Trophoblast cell (in vitro differentiated cells and primary cell): ENCODE results near the gene COL4A1.
A peak's percentile ranks its signal among the peaks of the same experiment; 100 is the strongest.

Experiments
- DNase-seq, 2 donors: peaks; one replicate each; pipeline ENCODE4 v3.0.0-alpha.2; 2016
- H2AFZ ChIP-seq: 2 replicates; pipeline ENCODE4 v1.6.1; 2013; ENCODE audit warnings: low read length, moderate library complexity, mild to moderate bottlenecking; ENCODE audit not compliant: insufficient read depth, poor library complexity
- H2AK5ac ChIP-seq: 2 replicates; pipeline ENCODE4 v1.6.1; 2013; ENCODE audit warnings: mild to moderate bottlenecking, low read length
- H2BK120ac ChIP-seq: 2 replicates; pipeline ENCODE4 v1.6.1; 2013; ENCODE audit warnings: low read length, mild to moderate bottlenecking, moderate library complexity; ENCODE audit not compliant: insufficient read depth, poor library complexity
- H2BK12ac ChIP-seq: 2 replicates; pipeline ENCODE4 v1.6.1; 2013; ENCODE audit warnings: mild to moderate bottlenecking, low read length, moderate library complexity
- H2BK5ac ChIP-seq: 2 replicates; pipeline ENCODE4 v1.6.1; 2013; ENCODE audit warnings: low read length, low read depth, moderate library complexity, mild to moderate bottlenecking; ENCODE audit not compliant: poor library complexity
- H3K14ac ChIP-seq: 2 replicates; pipeline ENCODE4 v1.6.1; 2013; ENCODE audit warnings: mild to moderate bottlenecking, low read length
- H3K18ac ChIP-seq: 2 replicates; pipeline ENCODE4 v1.6.1; 2013; ENCODE audit warnings: mild to moderate bottlenecking, low read length
- H3K23ac ChIP-seq: 2 replicates; pipeline ENCODE4 v1.6.1; 2013; ENCODE audit warnings: low read length
- H3K27ac ChIP-seq: 2 replicates; pipeline ENCODE4 v1.5.1; 2013; ENCODE audit warnings: low read depth, mild to moderate bottlenecking, inconsistent platforms, low read length, moderate library complexity
- H3K27me3 ChIP-seq: 2 replicates; pipeline ENCODE4 v1.6.1; 2013; ENCODE audit warnings: inconsistent platforms, mild to moderate bottlenecking, low read length, moderate library complexity; ENCODE audit not compliant: insufficient read depth
- H3K36me3 ChIP-seq, 2 experiments: 1 replicate in 1 of 2; 2 replicates in 1 of 2; pipeline ENCODE4 v1.6.1; 2013; ENCODE audit warnings: low read length in 2 of 2, mild to moderate bottlenecking in 2 of 2, moderate library complexity in 1 of 2; ENCODE audit not compliant: insufficient read depth in 2 of 2, control insufficient read depth in 1 of 2
- H3K4ac ChIP-seq: 2 replicates; pipeline ENCODE4 v1.6.1; 2013; ENCODE audit warnings: low read depth, mild to moderate bottlenecking, low read length, moderate library complexity
- H3K4me1 ChIP-seq, 2 experiments: 1 replicate in 1 of 2; 2 replicates in 1 of 2; pipeline ENCODE4 v1.6.1; 2013; ENCODE audit warnings: low read length in 2 of 2, mild to moderate bottlenecking in 2 of 2, moderate library complexity in 1 of 2; ENCODE audit not compliant: insufficient read depth in 2 of 2, control insufficient read depth in 1 of 2
- H3K4me2 ChIP-seq: 2 replicates; pipeline ENCODE4 v1.6.1; 2013; ENCODE audit warnings: inconsistent platforms, mild to moderate bottlenecking, low read length, moderate library complexity
- H3K4me3 ChIP-seq: 2 replicates; pipeline ENCODE4 v1.5.1; 2013; ENCODE audit warnings: mild to moderate bottlenecking, low read depth, low read length, inconsistent platforms
- H3K79me1 ChIP-seq: one replicate; pipeline ENCODE4 v1.6.1; 2013; ENCODE audit warnings: low read length
- H3K79me2 ChIP-seq: 2 replicates; pipeline ENCODE4 v1.6.1; 2013; ENCODE audit warnings: low read length, mild to moderate bottlenecking; ENCODE audit not compliant: control insufficient read depth, insufficient read depth, poor library complexity
- H3K9ac ChIP-seq: 2 replicates; pipeline ENCODE4 v1.6.1; 2013; ENCODE audit warnings: mild to moderate bottlenecking, low read length
- H3K9me3 ChIP-seq: 2 replicates; pipeline ENCODE4 v1.6.1; 2013; ENCODE audit warnings: low read depth, mild to moderate bottlenecking, control low read depth, inconsistent platforms, low read length; ENCODE audit not compliant: insufficient read depth
- H4K12ac ChIP-seq: 2 replicates; pipeline ENCODE4 v1.6.1; 2013; ENCODE audit warnings: low read depth, mild to moderate bottlenecking, low read length, moderate library complexity
- H4K8ac ChIP-seq: 2 replicates; pipeline ENCODE4 v1.6.1; 2013; ENCODE audit warnings: low read depth, mild to moderate bottlenecking, low read length, moderate library complexity
- H4K91ac ChIP-seq: one replicate; pipeline ENCODE4 v1.6.1; 2013; ENCODE audit warnings: low read depth, mild to moderate bottlenecking, low read length, moderate library complexity
- WGBS: extraction: QIAGEN DNeasy Blood & Tissue Kit; methylation state at CpG from one replicate; pipeline ENCODE4 v1.1.7; 2013; ENCODE audit warnings: missing lambda C conversion rate; ENCODE audit not compliant: insufficient read length, insufficient coverage; ENCODE audit errors: extremely low coverage; 5-methylcytosine and 5-hydroxymethylcytosine counted together

The COL4A1 gene

DNA sequence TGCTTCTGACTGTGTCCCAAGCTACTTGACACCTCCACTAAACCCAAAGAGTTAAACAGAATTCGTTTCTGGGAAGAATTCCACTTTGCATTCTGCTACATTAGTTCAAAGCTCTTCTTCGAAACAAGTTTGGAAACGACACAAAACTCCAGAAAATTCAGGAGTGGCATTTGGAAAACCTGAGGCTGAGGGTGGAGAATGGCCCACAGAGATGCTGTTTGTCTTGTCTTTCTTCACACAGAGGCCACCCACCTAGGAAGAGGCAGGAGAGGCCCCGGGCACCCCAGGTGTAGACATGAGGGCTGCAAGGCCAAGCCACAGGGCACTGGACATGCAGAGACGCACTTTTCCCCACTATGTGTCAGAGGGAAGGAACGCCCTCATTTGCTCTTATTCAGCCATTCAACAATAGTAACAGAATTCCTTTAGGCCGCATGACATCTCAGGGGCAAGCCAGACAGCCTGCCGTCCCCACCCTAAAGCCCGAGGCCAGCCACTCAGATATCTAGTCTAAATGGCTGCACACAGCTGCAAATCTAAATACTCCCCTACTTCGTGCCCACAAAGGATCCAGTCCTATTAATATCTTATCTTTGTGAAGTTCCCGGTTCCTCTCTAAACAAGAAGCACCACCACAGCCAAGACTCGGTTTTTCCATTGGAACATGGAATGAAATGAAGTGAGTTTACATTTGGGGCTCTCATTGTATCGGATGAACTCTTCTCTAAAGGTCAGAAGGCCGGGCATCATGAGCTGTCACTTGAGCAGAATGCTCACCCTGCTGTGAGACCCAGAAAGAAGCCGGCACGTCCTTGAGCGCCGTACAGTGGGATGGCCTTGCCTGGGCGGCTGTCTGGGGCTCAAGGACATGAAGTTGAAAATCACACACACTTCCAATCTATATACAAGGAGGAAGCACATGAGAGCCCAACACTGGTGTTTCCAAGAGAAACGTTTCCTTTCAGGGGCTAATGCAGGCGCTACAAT lies 19.8 kb downstream of the COL4A1 start:
- Histone ChIP-seq H2BK120ac (no peak overlapping the region), H4K8ac (no peak overlapping the region), H4K12ac (no peak overlapping the region), H2BK12ac (no peak overlapping the region), H2AFZ (no peak overlapping the region), H3K9me3 (peaks cover 2% of the 10 kb centered on the region), H3K27ac (no peak overlapping the region), H2BK5ac (no peak overlapping the region), H3K27me3 (no peaks in the 10 kb centered on the region), H3K79me2 (no peaks in the 10 kb centered on the region), H3K4ac (no peak overlapping the region), H3K4me2 (no peak overlapping the region), H3K9ac (no peak overlapping the region), H3K36me3 (peaks cover 26 to 56% of the 10 kb centered on the region in 2 experiments), H3K18ac (peak overlapping the region; percentile 45), H3K4me3 (no peak overlapping the region), H3K23ac (no peak overlapping the region), H2AK5ac (no peak overlapping the region), H3K79me1 (no peaks in the 10 kb centered on the region), H3K4me1 (peaks cover 4 to 11% of the 10 kb centered on the region in 2 experiments), H4K91ac (no peak overlapping the region), H3K14ac (no peak overlapping the region)
- whole genome bisulfite sequencing: no CpG with 5 or more reads among the region's 21 CpGs
- DNase-seq: peak; percentile 99

DNA sequence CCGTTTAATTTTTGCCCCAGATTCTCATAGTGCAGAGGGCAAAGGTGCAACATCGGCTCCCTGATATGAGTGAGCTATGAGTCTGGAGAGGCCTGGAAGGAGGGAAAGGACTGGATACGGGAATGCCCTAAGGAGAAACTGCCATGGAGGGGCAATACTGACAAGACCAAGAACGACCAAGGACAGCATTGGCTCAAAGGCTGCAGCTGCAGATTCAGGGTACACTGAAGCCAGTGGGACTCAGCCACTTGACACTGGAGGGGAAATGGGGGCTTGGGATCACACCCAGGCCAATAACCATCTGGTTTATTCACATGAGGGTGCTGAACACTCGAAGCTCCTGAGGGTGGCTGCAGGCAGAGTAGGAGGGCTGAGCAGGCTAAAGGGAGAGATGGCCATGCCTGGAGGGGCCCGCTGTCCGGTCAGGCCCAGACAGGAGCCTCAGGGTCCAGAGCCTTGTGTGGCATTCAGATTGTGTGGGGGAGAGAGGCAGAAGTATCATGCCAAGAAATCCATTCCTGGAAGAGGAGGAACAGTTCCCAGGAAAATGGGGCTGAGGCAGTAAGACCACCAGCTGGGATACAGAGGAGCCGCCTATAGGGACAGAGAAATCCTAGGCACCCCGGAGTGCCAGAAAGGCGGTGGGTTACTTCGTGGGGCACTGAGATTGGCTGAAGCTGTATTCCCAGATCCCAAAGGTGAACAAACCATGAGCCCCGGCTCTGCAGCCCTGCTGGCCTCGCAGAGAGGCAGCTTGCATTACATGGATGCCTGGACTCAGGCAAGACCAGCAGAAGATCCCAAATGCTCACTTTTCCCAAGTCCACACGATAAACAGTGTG lies 20.7 kb downstream of the COL4A1 start:
- Histone ChIP-seq H3K4ac (no peak overlapping the region), H3K79me2 (no peaks in the 10 kb centered on the region), H3K79me1 (no peaks in the 10 kb centered on the region), H3K4me1 (peaks cover 4 to 11% of the 10 kb centered on the region in 2 experiments), H4K91ac (no peak overlapping the region), H3K36me3 (peaks cover 26 to 52% of the 10 kb centered on the region in 2 experiments), H3K18ac (peak overlapping the region; percentile 66), H4K12ac (no peak overlapping the region), H2AK5ac (no peak overlapping the region), H3K23ac (no peak overlapping the region), H3K27me3 (no peaks in the 10 kb centered on the region), H3K14ac (no peak overlapping the region), H2BK120ac (no peak overlapping the region), H3K4me2 (no peak overlapping the region), H3K9me3 (peaks cover 2% of the 10 kb centered on the region), H4K8ac (no peak overlapping the region), H3K4me3 (no peak overlapping the region), H2BK5ac (no peak overlapping the region), H2AFZ (no peak overlapping the region), H3K27ac (no peak overlapping the region), H3K9ac (no peak overlapping the region), H2BK12ac (no peak overlapping the region)
- no CpG with 5 or more reads among the region's 14 CpGs for WGBS
- peak; percentile 89 to 93 for DNase-seq

DNA sequence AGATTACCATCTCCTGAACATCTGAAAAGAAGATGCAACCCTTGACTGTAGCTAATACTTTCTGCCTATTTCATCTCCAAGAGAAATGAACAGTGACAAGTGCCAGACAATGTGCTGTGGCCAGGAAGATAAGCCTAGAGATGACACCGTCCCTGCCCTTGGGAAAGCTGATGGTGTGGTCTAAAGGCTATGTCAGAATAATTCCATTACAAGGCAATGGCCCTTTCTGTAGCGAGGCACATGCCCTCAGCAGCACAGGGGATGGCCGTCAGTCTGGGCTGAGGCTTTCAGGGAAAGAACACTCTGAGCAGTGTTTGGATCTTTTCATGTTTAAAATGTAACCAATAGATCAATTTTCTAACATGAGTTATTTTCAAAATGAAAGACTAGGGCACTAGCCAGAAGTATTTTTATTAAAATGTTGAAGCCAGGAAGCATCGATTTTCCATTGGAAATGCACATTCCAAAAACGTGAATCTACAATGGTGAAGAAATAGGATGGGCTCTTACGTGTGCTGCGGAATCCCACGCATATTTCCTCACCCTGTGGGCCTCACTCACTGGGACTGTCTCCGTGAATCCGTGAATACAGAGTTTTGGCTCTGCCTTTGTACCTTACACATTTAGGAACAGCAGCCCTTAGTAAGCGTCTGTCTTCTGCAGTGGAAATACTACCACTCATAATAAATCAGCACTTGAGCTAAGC lies 22.0 kb downstream of the COL4A1 start:
- H4K12ac ChIP-seq: no peak overlapping the region
- no peak overlapping the region for H3K18ac ChIP-seq
- H4K8ac ChIP-seq: no peak overlapping the region
- H2BK5ac ChIP-seq: no peak overlapping the region
- H3K4me3 ChIP-seq: no peak overlapping the region
- H3K4me2 ChIP-seq: no peak overlapping the region
- H4K91ac ChIP-seq: no peak overlapping the region
- H3K27me3 ChIP-seq: no peaks in the 10 kb centered on the region
- H3K14ac ChIP-seq: no peak overlapping the region
- no peak overlapping the region for H3K23ac ChIP-seq
- no peak overlapping the region for H3K27ac ChIP-seq
- H2BK120ac ChIP-seq: no peak overlapping the region
- H3K9ac ChIP-seq: no peak overlapping the region
- DNase-seq: peak; percentile 51 to 68
- H2AFZ ChIP-seq: no peak overlapping the region
- H3K79me1 ChIP-seq: no peaks in the 10 kb centered on the region
- no CpG with 5 or more reads among the region's 11 CpGs for WGBS
- peaks cover 2% of the 10 kb centered on the region for H3K9me3 ChIP-seq
- no peak overlapping the region for H2BK12ac ChIP-seq
- H3K4ac ChIP-seq: no peak overlapping the region
- H3K79me2 ChIP-seq: no peaks in the 10 kb centered on the region
- no peak overlapping the region for H2AK5ac ChIP-seq
- H3K36me3 ChIP-seq: peaks cover 24 to 45% of the 10 kb centered on the region in 2 experiments
- H3K4me1 ChIP-seq: peaks cover 4 to 11% of the 10 kb centered on the region in 2 experiments
